GM18499 (cell line): Measurements from ENCODE around the gene FITM2.

Experiments used
- ATAC-seq: cut with Tn5 transposase; IDR thresholded peaks from one replicate; pipeline ENCODE4 v1.9.1; 2021; ENCODE audit warnings: moderate number of reproducible peaks; ENCODE audit not compliant: insufficient read depth, unreplicated experiment

Gene FITM2

DNA sequence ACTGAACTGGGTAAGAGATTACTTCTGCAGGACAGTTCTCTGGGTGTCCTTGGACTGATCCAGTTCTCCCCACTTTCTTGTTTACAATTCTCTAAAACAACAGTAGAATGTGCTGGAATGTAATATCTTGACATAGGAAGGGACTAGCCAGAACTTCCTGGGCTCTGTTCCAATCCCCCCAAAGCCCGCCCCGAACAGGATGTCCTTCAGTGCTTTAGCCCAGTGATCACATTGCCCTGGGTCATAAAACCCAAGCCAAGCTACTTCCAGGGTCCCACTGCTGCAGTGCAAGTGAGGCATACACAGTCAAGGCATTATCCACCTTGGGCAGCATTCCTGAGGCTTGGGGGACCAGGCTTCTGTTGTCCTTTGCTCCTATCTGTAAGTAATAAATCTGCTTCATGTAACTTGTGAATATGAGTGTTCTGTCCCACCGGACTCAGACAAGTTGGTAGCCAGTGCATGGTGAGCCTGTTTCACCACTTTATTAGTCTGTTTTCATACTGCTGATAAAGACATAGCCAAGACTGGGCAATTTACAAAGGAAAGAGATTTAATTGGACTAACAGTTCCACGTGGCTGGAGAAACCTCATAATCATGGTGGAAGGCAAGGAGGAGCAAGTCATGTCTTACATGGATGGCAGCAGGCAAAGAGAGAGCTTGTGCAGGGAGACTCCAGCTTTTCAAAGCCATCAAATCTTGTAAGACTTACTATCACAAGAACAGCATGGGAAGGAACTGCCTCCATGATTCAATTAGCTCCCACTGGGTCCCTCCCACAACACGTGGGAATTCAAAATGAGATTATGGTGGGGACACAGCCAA, 23.5 kb downstream of the FITM2 start:
- ATAC-seq: no peak

GRCh38 chr20:44284032-44284431, 27.0 kb downstream of the FITM2 start:
- ATAC-seq: no peak

- ATAC-seq: no peak
Measured at GRCh38 chr20:44282192-44282591, 28.8 kb downstream of the FITM2 start.

- ATAC-seq: no peak
Measured at GRCh38 chr20:44280387-44280786, 30.6 kb downstream of the FITM2 start.

- no peak for ATAC-seq
Measured at GRCh38 chr20:44279228-44279627, 31.8 kb downstream of the FITM2 start.

- no peak for ATAC-seq
Measured at GRCh38 chr20:44274303-44275017, 36.5 kb downstream of the FITM2 start.

DNA sequence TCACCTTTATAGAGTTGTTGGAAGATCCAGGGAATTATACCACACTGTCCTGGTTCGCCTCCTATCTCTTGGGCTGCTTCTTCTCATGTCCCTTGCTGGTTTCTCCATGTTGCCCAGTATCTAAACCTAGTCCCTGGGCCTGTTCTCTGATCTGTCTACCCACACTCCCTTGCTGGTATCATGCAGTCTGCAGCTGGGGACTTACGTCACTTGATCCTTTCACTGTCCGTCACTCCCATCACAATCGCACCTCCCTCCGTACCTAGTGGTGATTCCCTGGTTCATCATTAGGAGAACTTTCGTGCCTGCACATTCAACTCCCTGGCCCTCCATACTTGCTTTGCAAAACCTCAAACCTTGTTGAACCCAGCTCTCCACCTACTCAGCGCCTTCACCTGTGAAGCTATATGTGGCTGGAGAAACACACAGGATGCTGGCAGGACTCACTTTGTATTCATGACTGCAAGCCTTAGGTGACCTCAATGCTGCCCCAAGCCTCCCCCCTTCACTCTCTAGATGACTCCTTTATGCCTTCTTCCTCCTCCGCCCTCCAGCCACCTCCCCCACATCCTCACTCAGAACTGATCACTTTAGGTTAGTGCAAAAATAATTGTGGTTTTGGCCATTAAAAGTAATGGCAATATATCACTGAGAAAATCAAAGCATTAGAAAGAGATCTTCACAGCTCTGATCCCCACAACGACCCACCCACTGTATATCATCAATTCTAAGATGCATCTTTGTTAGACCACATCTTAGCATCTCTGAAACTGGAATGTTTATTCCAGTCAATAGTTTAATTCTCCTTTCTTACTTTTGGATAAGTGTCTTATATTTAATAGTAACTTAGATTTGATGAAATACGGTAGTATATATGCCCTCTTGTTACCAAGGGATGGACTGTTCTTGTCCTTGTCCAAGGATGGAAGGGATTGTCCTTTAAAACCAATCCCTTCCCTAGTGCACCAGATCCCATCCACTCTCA, 37.5 kb downstream of the FITM2 start:
- ATAC-seq: no peak

DNA sequence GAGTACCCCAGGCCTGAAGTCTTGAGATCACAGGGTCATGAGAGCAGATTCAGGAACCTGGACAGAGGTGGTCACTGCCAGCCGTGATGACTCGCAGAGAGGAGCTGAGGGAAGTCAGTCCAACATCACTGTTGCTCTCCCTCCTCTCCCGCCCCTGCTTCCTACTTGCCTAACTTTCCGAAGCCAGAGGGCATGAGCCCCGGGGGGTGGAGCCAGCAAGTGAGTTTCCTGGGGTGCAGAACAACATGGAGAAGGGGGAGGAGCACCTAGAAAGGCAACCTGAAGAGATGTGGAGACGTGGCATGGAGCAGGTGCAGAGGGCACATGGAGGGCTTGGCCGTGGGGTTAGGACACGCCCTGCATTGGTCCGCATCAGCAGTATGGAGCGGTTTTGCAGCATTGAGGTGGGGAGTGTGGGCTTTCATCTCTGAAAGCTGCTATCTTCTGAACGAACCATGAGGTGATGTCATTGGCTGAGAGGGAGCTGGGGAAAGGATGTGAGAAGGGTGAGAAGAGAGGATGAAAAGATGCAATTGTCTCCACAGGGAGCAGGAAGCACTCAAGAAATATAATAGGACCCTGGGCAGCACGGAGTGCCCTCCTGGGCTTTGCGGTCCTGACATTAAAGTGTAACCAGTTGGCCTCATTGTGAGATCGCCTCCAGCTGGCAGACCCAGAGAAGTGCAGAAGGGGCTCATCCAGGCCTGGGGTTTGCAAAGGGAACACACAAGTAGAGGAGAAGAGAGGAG, 38.9 kb downstream of the FITM2 start:
- no peak for ATAC-seq

GRCh38 chr20:44268802-44269201, 42.2 kb downstream of the FITM2 start:
- no peak for ATAC-seq

- ATAC-seq: no peak
Measured at GRCh38 chr20:44264287-44264686, 46.7 kb downstream of the FITM2 start.

DNA sequence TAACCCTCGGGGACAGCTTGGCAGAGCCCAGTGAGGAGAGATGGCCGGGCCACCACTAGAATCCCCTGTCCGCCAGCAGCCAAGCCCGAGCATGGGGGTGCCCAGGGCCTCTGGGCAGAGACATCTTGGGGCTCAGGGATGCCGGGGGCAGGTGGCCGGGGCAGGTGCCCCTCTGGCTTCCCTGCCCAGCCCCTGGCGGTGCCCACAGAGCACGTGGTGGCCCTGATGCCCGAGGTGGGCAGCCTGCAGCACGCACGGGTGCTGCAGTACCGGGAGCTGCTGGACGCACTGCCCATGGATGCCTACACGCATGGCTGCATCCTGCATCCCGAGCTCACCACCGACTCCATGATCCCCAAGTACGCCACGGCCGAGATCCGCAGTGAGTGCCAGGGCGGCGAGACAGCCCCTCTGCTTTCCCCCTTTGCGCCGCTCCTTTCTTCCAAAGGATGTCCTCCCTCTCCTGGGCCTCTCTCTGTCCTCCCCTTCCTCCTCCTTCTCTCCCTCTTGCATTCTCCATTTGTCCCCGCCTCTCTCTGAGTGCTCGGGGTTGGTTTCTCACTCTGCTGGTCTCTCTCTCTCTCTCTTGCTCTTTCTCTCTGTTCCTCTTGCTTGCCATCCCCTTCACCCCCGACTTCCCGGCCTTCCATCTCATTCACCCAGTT, 52.6 kb downstream of the FITM2 start:
- no peak for ATAC-seq

DNA sequence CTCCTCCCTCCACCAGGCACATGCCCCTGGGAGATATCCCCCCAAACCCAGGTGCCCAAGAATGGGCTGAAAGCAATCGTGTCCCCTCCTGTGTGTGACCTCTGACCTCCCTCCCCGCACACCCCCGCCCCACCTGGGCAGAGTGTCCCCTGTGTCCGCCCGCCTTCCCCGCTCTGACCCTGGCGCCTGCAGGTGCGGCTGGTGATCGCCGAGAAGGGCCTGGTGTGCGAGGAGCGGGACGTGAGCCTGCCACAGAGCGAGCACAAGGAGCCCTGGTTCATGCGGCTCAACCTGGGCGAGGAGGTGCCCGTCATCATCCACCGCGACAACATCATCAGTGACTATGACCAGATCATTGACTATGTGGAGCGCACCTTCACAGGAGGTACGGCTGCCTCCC, 54.0 kb downstream of the FITM2 start:
- no peak for ATAC-seq

DNA sequence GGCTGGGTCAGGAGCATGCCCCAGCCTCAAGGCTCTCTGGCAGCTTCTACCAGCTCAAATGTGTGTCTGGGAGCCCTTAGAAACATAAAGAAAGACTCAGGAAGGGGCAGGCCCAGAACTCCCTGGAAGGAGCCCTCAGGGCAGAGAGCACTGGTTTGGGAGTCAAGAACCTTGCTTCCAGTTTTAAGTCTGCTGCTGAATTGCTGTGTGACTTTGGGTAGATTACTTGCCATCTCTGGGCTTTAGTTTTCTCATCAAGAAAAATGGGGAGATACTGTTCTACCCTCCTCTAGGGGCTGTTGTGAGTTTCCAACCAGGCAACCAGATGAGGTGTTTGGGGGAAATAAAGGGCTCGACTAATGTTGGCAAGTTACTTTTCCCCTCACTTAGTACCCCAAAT, 55.1 kb downstream of the FITM2 start:
- ATAC-seq: no peak

- no peak for ATAC-seq
Measured at GRCh38 chr20:44254073-44254472, 56.9 kb downstream of the FITM2 start.

GRCh38 chr20:44253528-44253927, 57.5 kb downstream of the FITM2 start:
- no peak for ATAC-seq
